K562 (cell line): Measurements from ENCODE around the gene PDHX. TPM values are rescaled to one million over a fixed set of nuclear protein-coding genes. Genes with fewer than 3 reads are reported as not detected.

Experiments
- ARNT ChIP-seq, 2 experiments: fragments of 450-650 bp; IDR thresholded peaks; 2 replicates each; pipeline ENCODE4 v1.6.1; 2016; ENCODE audit warnings: mild to moderate bottlenecking in 1 of 2
- ATF2 ChIP-seq: sonication (generic); formaldehyde crosslinking; IDR thresholded peaks from 2 replicates; pipeline ENCODE4 v1.8.1; 2022; ENCODE audit warnings: missing genetic modification reagents
- CBX3 ChIP-seq, 2 experiments: IDR thresholded peaks; 1 replicate in 1 of 2; 2 replicates in 1 of 2; pipeline ENCODE4 v1.6.1; 2012; ENCODE audit warnings: inconsistent platforms in 2 of 2, low read length in 2 of 2, borderline replicate concordance in 1 of 2, control low read depth in 1 of 2
- CREB5 ChIP-seq: fragments of 250-450 bp; sonication (Bioruptor Pico); IDR thresholded peaks from 2 replicates; pipeline ENCODE4 v1.5.0; 2020; ENCODE audit warnings: mild to moderate bottlenecking
- E2F8 ChIP-seq: fragments of 450-650 bp; IDR thresholded peaks from 2 replicates; pipeline ENCODE4 v1.7.1; 2018; ENCODE audit warnings: mild to moderate bottlenecking, low read depth; ENCODE audit not compliant: partially characterized antibody
- HDAC6 ChIP-seq: IDR thresholded peaks from 2 replicates; pipeline ENCODE4 v1.6.1; 2012; ENCODE audit warnings: low read depth, mild to moderate bottlenecking, control low read depth, inconsistent platforms, low read length, moderate library complexity
- KLF1 ChIP-seq: fragments of 450-650 bp; IDR thresholded peaks from 2 replicates; pipeline ENCODE4 v1.6.1; 2016; ENCODE audit warnings: missing genetic modification characterization, missing compliant biosample characterization
- MBD1 ChIP-seq: fragments of 250-450 bp; sonication (Bioruptor Pico); IDR thresholded peaks from 2 replicates; pipeline ENCODE4 v1.8.0; 2022; ENCODE audit warnings: inconsistent platforms
- MIER1 ChIP-seq: fragments of 450-650 bp; IDR thresholded peaks from 2 replicates; pipeline ENCODE4 v1.6.1; 2016; ENCODE audit warnings: antibody characterized with exemption, mild to moderate bottlenecking, low read depth
- SMC3 ChIP-seq: conservative IDR thresholded peaks from 2 replicates; pipeline ENCODE4 v1.6.1; 2011; ENCODE audit warnings: low read depth, low read length, improper control_type of control experiment; ENCODE audit not compliant: insufficient read depth
- SRSF1 ChIP-seq: fragments of 200-400 bp; formaldehyde crosslinking; IDR thresholded peaks from 2 replicates; pipeline ENCODE4 v1.6.1; 2017; ENCODE audit warnings: mild to moderate bottlenecking, low read depth, low read length, moderate library complexity
- THRB ChIP-seq: fragments of 450-650 bp; formaldehyde crosslinking; conservative IDR thresholded peaks from 2 replicates; pipeline ENCODE4 v1.4.0; 2022; ENCODE audit warnings: mild to moderate bottlenecking, missing genetic modification characterization
- ZKSCAN8 ChIP-seq: fragments of 200-800 bp; sonication (Bioruptor generic); IDR thresholded peaks from 2 replicates; pipeline ENCODE4 v1.6.1; 2016; ENCODE audit warnings: missing genetic modification characterization, missing compliant biosample characterization
- ZNF354B ChIP-seq: fragments of 250-450 bp; sonication (Bioruptor Pico); IDR thresholded peaks from 2 replicates; pipeline ENCODE4 v1.4.0; 2020
- ZNF41 ChIP-seq: fragments of 250-450 bp; sonication (Bioruptor Pico); conservative IDR thresholded peaks from 2 replicates; pipeline ENCODE4 v1.4.0; 2020; ENCODE audit warnings: mild to moderate bottlenecking
- ZNF449 ChIP-seq: fragments of 250-450 bp; sonication (Bioruptor Pico); IDR thresholded peaks from 2 replicates; pipeline ENCODE4 v1.8.0; 2022; ENCODE audit warnings: moderate library complexity, mild to moderate bottlenecking, inconsistent platforms
- ZNF57 ChIP-seq: fragments of 450-650 bp; formaldehyde crosslinking; IDR thresholded peaks from 2 replicates; pipeline ENCODE4 v1.4.0; 2020; ENCODE audit warnings: mild to moderate bottlenecking, moderate library complexity
- polyA plus RNA-seq, 8 experiments: library from polyadenylated mRNA; depleted of rRNA in 4 of 8; stranded (reverse) in 5 of 8; unstranded in 3 of 8; fragments of >200 nt; fragmentation: Nextera tagmentation in 2 of 8; fragmentation: Illumina TruSeq in 1 of 8; extraction: Ambion mirVana in 2 of 8; extraction: Trizol in 1 of 8; gene quantifications; 2 replicates each; pipeline versions ENCODE4 v1.2.1 to v1.2.3, GENCODE V29; 2011 to 2014; ENCODE audit warnings: inconsistent platforms in 1 of 8, missing spikeins in 1 of 8
- total RNA-seq, 7 experiments: library from RNA; depleted of rRNA in 6 of 7; stranded (reverse); fragments of >200 nt in 6 of 7; fragmentation: Illumina TruSeq in 2 of 7; extraction: Trizol in 2 of 7; gene quantifications; 2 replicates each; pipeline versions ENCODE4 v1.2.1 to v1.2.3, GENCODE V29; 2011 to 2021; ENCODE audit warnings: low replicate concordance in 1 of 7

Gene PDHX
- total and polyA plus RNA-seq, 9 of the 15 experiments (the other 6 are each of a cell fraction or from before 2014, with no cell fraction given), result 20.8 to 43.5 (median 31.2) TPM

GRCh38 chr11:35040221-35040942 is 124.0 kb downstream of the PDHX start (continued):
- TF ChIP-seq ZNF449 (CRISPR knock-in tag) (no peak), ARNT (IDR thresholded peaks at IDR 0.05) (no peak; a peak in 1 of 4 replicates), MBD1 (CRISPR knock-in tag) (no peak), CBX3 (IDR thresholded peaks at IDR 0.05; ENCODE audit: borderline replicate concordance in 1 of 2, low read length in 2 of 2) (no peak), THRB (CRISPR knock-in tag) (0 out of 2 replicates have a peak, but pooled peaks have one; percentile 41), ZKSCAN8 (no peak), SMC3 (no peak), MIER1 (no peak), CREB5 (CRISPR knock-in tag) (no peak), ZNF354B (CRISPR knock-in tag) (no peak), ATF2 (CRISPR knock-in tag) (no peak), KLF1 (no peak), HDAC6 (no peak), ZNF57 (CRISPR knock-in tag) (no peak), E2F8 (no peak), SRSF1 (no peak), ZNF41 (no peak)
